K562 (cell line): ENCODE data around the gene TMED10. TPM values are rescaled to one million over a fixed set of nuclear protein-coding genes. Genes with fewer than 3 reads are reported as not detected.

Experiments used
- ATF3 ChIP-seq, 2 experiments: fragments of 450-650 bp in 1 of 2; sonication (generic) in 1 of 2; formaldehyde crosslinking in 1 of 2; IDR thresholded peaks in 1 of 2; conservative IDR thresholded peaks in 1 of 2; 2 replicates each; pipeline versions ENCODE4 v1.6.1 to v1.8.1; 2016 to 2023; ENCODE audit warnings: mild to moderate bottlenecking in 2 of 2, moderate library complexity in 2 of 2, inconsistent platforms in 1 of 2, missing genetic modification reagents in 1 of 2
- C11orf30 ChIP-seq: fragments of 450-650 bp; IDR thresholded peaks from 2 replicates; pipeline ENCODE4 v1.6.1; 2016; ENCODE audit warnings: low read depth, mild to moderate bottlenecking
- CBX3 ChIP-seq, 2 experiments: IDR thresholded peaks; 1 replicate in 1 of 2; 2 replicates in 1 of 2; pipeline ENCODE4 v1.6.1; 2012; ENCODE audit warnings: inconsistent platforms in 2 of 2, low read length in 2 of 2, borderline replicate concordance in 1 of 2, control low read depth in 1 of 2
- ELF4 ChIP-seq: fragments of 450-650 bp; formaldehyde crosslinking; IDR thresholded peaks from 2 replicates; pipeline ENCODE4 v1.4.0; 2022; ENCODE audit warnings: missing genetic modification characterization
- ETV1 ChIP-seq: fragments of 450-650 bp; conservative IDR thresholded peaks from 2 replicates; pipeline ENCODE4 v1.6.1; 2016; ENCODE audit warnings: missing genetic modification characterization, control low read depth, low read depth, missing compliant biosample characterization
- GABPB1 ChIP-seq: sonication (generic); formaldehyde crosslinking; IDR thresholded peaks from 2 replicates; pipeline ENCODE4 v1.8.0; 2022; ENCODE audit warnings: mild to moderate bottlenecking, missing genetic modification reagents
- KLF13 ChIP-seq: fragments of 450-650 bp; IDR thresholded peaks from 2 replicates; pipeline ENCODE4 v1.6.1; 2016; ENCODE audit warnings: missing genetic modification characterization, low read depth, mild to moderate bottlenecking, missing compliant biosample characterization, moderate library complexity, borderline replicate concordance
- PURB ChIP-seq: sonication (generic); formaldehyde crosslinking; IDR thresholded peaks from 2 replicates; pipeline ENCODE4 v1.9.0; 2021; ENCODE audit warnings: low read depth, mild to moderate bottlenecking, missing genetic modification reagents
- RAD21 ChIP-seq, 2 experiments: fragments of 250-450 bp in 1 of 2; fragments of 450-650 bp in 1 of 2; sonication (Bioruptor Pico) in 1 of 2; formaldehyde crosslinking in 1 of 2; IDR thresholded peaks in 1 of 2; conservative IDR thresholded peaks in 1 of 2; 2 replicates each; pipeline versions ENCODE4 v1.4.0 to v1.8.0; 2020 to 2022; ENCODE audit warnings: mild to moderate bottlenecking in 2 of 2, moderate library complexity in 1 of 2
- SAFB2 ChIP-seq: fragments of 200-400 bp; formaldehyde crosslinking; IDR thresholded peaks from 2 replicates; pipeline ENCODE4 v1.6.1; 2018; ENCODE audit warnings: borderline replicate concordance, low read length, low read depth, moderate library complexity; ENCODE audit not compliant: severe bottlenecking
- SRSF1 ChIP-seq: fragments of 200-400 bp; formaldehyde crosslinking; IDR thresholded peaks from 2 replicates; pipeline ENCODE4 v1.6.1; 2017; ENCODE audit warnings: mild to moderate bottlenecking, low read depth, low read length, moderate library complexity
- ZNF253 ChIP-seq: fragments of 250-450 bp; sonication (Bioruptor Pico); conservative IDR thresholded peaks from 2 replicates; pipeline ENCODE4 v1.6.1; 2021; ENCODE audit warnings: mild to moderate bottlenecking
- ZNF263 ChIP-seq: sonication (generic); formaldehyde crosslinking; IDR thresholded peaks from 2 replicates; pipeline ENCODE4 v1.8.0; 2022; ENCODE audit warnings: mild to moderate bottlenecking, missing genetic modification reagents, borderline replicate concordance
- ZNF75A ChIP-seq: fragments of 450-650 bp; formaldehyde crosslinking; IDR thresholded peaks from 2 replicates; pipeline ENCODE4 v1.4.0; 2020; ENCODE audit warnings: mild to moderate bottlenecking
- ZZZ3 ChIP-seq: fragments of 450-650 bp; IDR thresholded peaks from 2 replicates; pipeline ENCODE4 v1.6.1; 2016; ENCODE audit warnings: antibody characterized with exemption, mild to moderate bottlenecking, moderate library complexity
- polyA plus RNA-seq, 8 experiments: library from polyadenylated mRNA; depleted of rRNA in 4 of 8; stranded (reverse) in 5 of 8; unstranded in 3 of 8; fragments of >200 nt; fragmentation: Nextera tagmentation in 2 of 8; fragmentation: Illumina TruSeq in 1 of 8; extraction: Ambion mirVana in 2 of 8; extraction: Trizol in 1 of 8; gene quantifications; 2 replicates each; pipeline versions ENCODE4 v1.2.1 to v1.2.3, GENCODE V29; 2011 to 2014; ENCODE audit warnings: inconsistent platforms in 1 of 8, missing spikeins in 1 of 8
- total RNA-seq, 7 experiments: library from RNA; depleted of rRNA in 6 of 7; stranded (reverse); fragments of >200 nt in 6 of 7; fragmentation: Illumina TruSeq in 2 of 7; extraction: Trizol in 2 of 7; gene quantifications; 2 replicates each; pipeline versions ENCODE4 v1.2.1 to v1.2.3, GENCODE V29; 2011 to 2021; ENCODE audit warnings: low replicate concordance in 1 of 7
- TF ChIP-seq, protein P1 (sequence below): IDR thresholded peaks from 2 replicates; pipeline ENCODE4 v1.6.1; 2012; ENCODE audit warnings: low read depth, low read length, improper control_type of control experiment, borderline replicate concordance
- TF ChIP-seq, protein P2 (sequence below), 2 experiments: fragments of 450-650 bp; IDR thresholded peaks; 2 replicates each; pipeline ENCODE4 v1.6.1; 2018; ENCODE audit warnings: mild to moderate bottlenecking in 2 of 2, low read depth in 1 of 2; ENCODE audit not compliant: partially characterized antibody in 2 of 2
- TF ChIP-seq, protein P3 (sequence below): fragments of 450-650 bp; formaldehyde crosslinking; conservative IDR thresholded peaks from 2 replicates; pipeline ENCODE4 v1.4.0; 2022; ENCODE audit warnings: mild to moderate bottlenecking, missing genetic modification characterization

The TMED10 gene
- total and polyA plus RNA-seq, 9 of the 15 experiments (the other 6 are each of a cell fraction or from before 2014, with no cell fraction given): 62.2 to 233 (median 124) TPM

DNA sequence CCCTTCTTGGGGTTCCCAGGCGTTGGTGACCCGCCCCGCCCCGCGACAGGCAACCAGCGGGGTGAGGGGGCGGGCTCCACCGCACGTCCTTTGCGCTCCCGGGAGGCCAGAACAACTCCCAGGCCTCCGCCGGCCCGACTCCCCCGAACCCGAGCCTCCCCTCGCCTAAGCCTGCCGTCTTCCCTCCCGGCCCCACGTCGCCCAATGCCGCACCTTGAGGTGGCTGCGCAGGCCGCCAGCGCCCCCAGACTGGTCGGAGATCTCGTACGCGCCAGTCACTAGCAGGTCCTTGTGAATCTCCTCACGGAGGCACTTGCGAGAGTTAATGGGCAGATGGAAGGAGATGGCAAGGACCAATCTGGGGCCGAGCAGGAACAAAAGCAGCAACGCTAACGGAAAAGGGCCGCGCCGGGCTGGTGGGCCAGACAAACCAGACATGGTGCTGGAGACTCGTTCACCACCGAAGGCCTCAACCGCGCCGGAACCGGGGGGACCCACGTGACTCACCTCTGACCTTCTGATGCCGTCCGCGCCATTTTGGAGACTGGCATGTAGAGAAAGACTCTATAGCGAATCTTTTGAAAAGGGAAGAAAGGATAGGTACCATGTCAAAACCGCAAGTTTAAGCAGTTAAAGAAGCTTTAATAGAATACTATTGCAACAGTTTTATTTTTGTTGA lies at the start of gene TMED10 (continued):
- TF ChIP-seq ETV1 (tag) (peak; percentile 76), ZZZ3 (0 out of 2 replicates have a peak, but pooled peaks have one; percentile 63), KLF13 (no peak), ZNF253 (CRISPR knock-in tag) (no peak), SAFB2 (no peak), ATF3 (IDR thresholded peaks at IDR 0.05) (peak; percentile 49; the same call in 1 of the 2 replicates), ATF3 (CRISPR knock-in tag; conservative IDR thresholded peaks at IDR 0.05) (no peak), RAD21 (CRISPR knock-in tag; conservative IDR thresholded peaks at IDR 0.05 in 1 of 2, IDR thresholded peaks at IDR 0.05 in 1 of 2) (0 out of 4 replicates have a peak, but pooled peaks of 1 of the 2 experiments have one; percentile 9), ZNF263 (CRISPR knock-in tag) (peak; percentile 43; the same call in 1 of the 2 replicates), CBX3 (IDR thresholded peaks at IDR 0.05; ENCODE audit: borderline replicate concordance in 1 of 2, low read length in 2 of 2) (no peak), PURB (CRISPR knock-in tag) (no peak), GABPB1 (CRISPR knock-in tag) (peak; percentile 92), ELF4 (no peak), ZNF75A (CRISPR knock-in tag) (no peak), C11orf30 (peak; percentile 70), SRSF1 (no peak)
- TF ChIP-seq, protein P1, sequence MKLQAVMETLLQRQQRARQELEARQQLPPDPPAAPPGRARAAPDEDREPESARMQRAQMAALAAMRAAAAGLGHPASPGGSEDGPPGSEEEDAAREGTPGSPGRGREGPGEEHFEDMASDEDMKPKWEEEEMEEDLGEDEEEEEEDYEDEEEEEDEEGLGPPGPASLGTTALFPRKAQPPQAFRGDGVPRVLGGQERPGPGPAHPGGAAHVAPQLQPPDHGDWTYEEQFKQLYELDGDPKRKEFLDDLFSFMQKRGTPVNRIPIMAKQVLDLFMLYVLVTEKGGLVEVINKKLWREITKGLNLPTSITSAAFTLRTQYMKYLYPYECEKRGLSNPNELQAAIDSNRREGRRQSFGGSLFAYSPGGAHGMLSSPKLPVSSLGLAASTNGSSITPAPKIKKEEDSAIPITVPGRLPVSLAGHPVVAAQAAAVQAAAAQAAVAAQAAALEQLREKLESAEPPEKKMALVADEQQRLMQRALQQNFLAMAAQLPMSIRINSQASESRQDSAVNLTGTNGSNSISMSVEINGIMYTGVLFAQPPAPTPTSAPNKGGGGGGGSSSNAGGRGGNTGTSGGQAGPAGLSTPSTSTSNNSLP: no peak
- TF ChIP-seq, protein P2, sequence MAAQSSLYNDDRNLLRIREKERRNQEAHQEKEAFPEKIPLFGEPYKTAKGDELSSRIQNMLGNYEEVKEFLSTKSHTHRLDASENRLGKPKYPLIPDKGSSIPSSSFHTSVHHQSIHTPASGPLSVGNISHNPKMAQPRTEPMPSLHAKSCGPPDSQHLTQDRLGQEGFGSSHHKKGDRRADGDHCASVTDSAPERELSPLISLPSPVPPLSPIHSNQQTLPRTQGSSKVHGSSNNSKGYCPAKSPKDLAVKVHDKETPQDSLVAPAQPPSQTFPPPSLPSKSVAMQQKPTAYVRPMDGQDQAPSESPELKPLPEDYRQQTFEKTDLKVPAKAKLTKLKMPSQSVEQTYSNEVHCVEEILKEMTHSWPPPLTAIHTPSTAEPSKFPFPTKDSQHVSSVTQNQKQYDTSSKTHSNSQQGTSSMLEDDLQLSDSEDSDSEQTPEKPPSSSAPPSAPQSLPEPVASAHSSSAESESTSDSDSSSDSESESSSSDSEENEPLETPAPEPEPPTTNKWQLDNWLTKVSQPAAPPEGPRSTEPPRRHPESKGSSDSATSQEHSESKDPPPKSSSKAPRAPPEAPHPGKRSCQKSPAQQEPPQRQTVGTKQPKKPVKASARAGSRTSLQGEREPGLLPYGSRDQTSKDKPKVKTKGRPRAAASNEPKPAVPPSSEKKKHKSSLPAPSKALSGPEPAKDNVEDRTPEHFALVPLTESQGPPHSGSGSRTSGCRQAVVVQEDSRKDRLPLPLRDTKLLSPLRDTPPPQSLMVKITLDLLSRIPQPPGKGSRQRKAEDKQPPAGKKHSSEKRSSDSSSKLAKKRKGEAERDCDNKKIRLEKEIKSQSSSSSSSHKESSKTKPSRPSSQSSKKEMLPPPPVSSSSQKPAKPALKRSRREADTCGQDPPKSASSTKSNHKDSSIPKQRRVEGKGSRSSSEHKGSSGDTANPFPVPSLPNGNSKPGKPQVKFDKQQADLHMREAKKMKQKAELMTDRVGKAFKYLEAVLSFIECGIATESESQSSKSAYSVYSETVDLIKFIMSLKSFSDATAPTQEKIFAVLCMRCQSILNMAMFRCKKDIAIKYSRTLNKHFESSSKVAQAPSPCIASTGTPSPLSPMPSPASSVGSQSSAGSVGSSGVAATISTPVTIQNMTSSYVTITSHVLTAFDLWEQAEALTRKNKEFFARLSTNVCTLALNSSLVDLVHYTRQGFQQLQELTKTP (IDR thresholded peaks at IDR 0.05; ENCODE audit: low read depth in 1 of 2, partially characterized antibody in 2 of 2): no peak
- TF ChIP-seq, protein P3, sequence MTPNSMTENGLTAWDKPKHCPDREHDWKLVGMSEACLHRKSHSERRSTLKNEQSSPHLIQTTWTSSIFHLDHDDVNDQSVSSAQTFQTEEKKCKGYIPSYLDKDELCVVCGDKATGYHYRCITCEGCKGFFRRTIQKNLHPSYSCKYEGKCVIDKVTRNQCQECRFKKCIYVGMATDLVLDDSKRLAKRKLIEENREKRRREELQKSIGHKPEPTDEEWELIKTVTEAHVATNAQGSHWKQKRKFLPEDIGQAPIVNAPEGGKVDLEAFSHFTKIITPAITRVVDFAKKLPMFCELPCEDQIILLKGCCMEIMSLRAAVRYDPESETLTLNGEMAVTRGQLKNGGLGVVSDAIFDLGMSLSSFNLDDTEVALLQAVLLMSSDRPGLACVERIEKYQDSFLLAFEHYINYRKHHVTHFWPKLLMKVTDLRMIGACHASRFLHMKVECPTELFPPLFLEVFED (CRISPR knock-in tag): no peak
